ENCODE measurements around the gene USP47.

DNA sequence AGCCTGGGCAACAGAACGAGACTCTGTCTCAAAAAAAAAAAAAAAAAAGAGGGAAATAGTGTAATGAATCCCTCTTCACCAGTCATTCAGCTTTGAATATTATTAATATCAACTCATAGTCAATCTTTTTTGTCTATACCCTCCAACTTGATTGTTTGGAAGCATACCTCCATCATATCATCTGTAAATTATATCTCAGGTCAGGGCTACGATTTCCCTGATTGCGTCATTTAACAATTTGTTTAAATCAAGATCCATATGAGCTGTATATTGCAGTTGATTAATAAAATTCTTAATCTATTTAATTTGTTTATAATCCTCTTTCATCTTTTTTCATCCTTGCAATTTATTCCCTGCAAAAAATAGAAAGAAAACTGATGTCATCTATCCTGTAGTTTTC lies 60.2 kb downstream of the USP47 start:
- no peak for TF ChIP-seq ZFP30 (CRISPR knock-in tag; IDR thresholded peaks at IDR 0.05)
- no peak for TF ChIP-seq TOX (CRISPR knock-in tag; IDR thresholded peaks at IDR 0.05; ENCODE audit: borderline replicate concordance)

Measured in SK-N-SH treated with all-trans-retinoic acid at 6 μM for 48 hours (cell line).